K562 (cell line): ENCODE measurements around the gene SMIM29. TPM values are rescaled to one million over a fixed set of nuclear protein-coding genes. Genes with fewer than 3 reads are reported as not detected.
A peak's percentile ranks its signal among the peaks of the same experiment; 100 is the strongest.

Experiments
- CEBPB ChIP-seq: fragments of 450-650 bp; IDR thresholded peaks from 2 replicates; pipeline ENCODE4 v1.6.1; 2016; ENCODE audit warnings: missing genetic modification characterization, missing compliant biosample characterization
- CHD2 ChIP-seq: IDR thresholded peaks from 2 replicates; pipeline ENCODE4 v1.6.1; 2011; ENCODE audit warnings: low read depth, low read length
- DEAF1 ChIP-seq: fragments of 450-650 bp; formaldehyde crosslinking; IDR thresholded peaks from 2 replicates; pipeline ENCODE4 v1.4.0; 2020; ENCODE audit warnings: mild to moderate bottlenecking, moderate library complexity
- FOXA3 ChIP-seq, 2 experiments: fragments of 450-650 bp in 1 of 2; sonication (generic) in 1 of 2; formaldehyde crosslinking; IDR thresholded peaks in 1 of 2; conservative IDR thresholded peaks in 1 of 2; 2 replicates each; pipeline versions ENCODE4 v1.4.0 to v1.8.0; 2020 to 2022; ENCODE audit warnings: mild to moderate bottlenecking in 2 of 2, missing genetic modification reagents in 1 of 2
- HDAC8 ChIP-seq: fragments of 450-650 bp; IDR thresholded peaks from 2 replicates; pipeline ENCODE4 v1.6.1; 2016; ENCODE audit warnings: mild to moderate bottlenecking, missing genetic modification characterization, moderate library complexity, missing compliant biosample characterization
- HDGF ChIP-seq: fragments of 450-650 bp; IDR thresholded peaks from 2 replicates; pipeline ENCODE4 v1.6.1; 2016
- KLF1 ChIP-seq: fragments of 450-650 bp; IDR thresholded peaks from 2 replicates; pipeline ENCODE4 v1.6.1; 2016; ENCODE audit warnings: missing genetic modification characterization, missing compliant biosample characterization
- MAX ChIP-seq: sonication (generic); formaldehyde crosslinking; IDR thresholded peaks from 2 replicates; pipeline ENCODE4 v1.9.0; 2022; ENCODE audit warnings: mild to moderate bottlenecking, missing genetic modification reagents
- MTA3 ChIP-seq: fragments of 450-650 bp; formaldehyde crosslinking; IDR thresholded peaks from 2 replicates; pipeline ENCODE4 v1.6.1; 2017; ENCODE audit warnings: mild to moderate bottlenecking, borderline replicate concordance
- MYC ChIP-seq, 2 experiments: fragments of 250-450 bp in 1 of 2; sonication (Bioruptor Pico) in 1 of 2; IDR thresholded peaks; 2 replicates each; pipeline versions ENCODE4 v1.5.1 to v1.6.1; 2012 to 2021; ENCODE audit warnings: low read depth in 2 of 2, borderline replicate concordance in 1 of 2, improper control_type of control experiment in 1 of 2, low read length in 1 of 2, mild to moderate bottlenecking in 1 of 2, moderate library complexity in 1 of 2
- PURB ChIP-seq: sonication (generic); formaldehyde crosslinking; IDR thresholded peaks from 2 replicates; pipeline ENCODE4 v1.9.0; 2021; ENCODE audit warnings: low read depth, mild to moderate bottlenecking, missing genetic modification reagents
- RBM39 ChIP-seq: fragments of 200-400 bp; formaldehyde crosslinking; optimal IDR thresholded peaks from 2 replicates; pipeline ENCODE3; 2018; ENCODE audit warnings: low read depth, low read length
- RCOR1 ChIP-seq, 2 experiments: IDR thresholded peaks; 2 replicates each; pipeline ENCODE4 v1.6.1; 2012; ENCODE audit warnings: low read depth in 2 of 2, low read length in 2 of 2, borderline replicate concordance in 1 of 2, improper control_type of control experiment in 1 of 2
- SAFB ChIP-seq: fragments of 200-400 bp; formaldehyde crosslinking; IDR thresholded peaks from 2 replicates; pipeline ENCODE4 v1.6.1; 2017; ENCODE audit warnings: low read depth, low read length, borderline replicate concordance
- SMAD3 ChIP-seq: fragments of 450-650 bp; formaldehyde crosslinking; conservative IDR thresholded peaks from 2 replicates; pipeline ENCODE4 v1.4.0; 2020; ENCODE audit warnings: mild to moderate bottlenecking
- SMARCA4 ChIP-seq: fragments of 450-650 bp; IDR thresholded peaks from 2 replicates; pipeline ENCODE4 v1.6.1; 2016
- SMARCC2 ChIP-seq: fragments of 450-650 bp; IDR thresholded peaks from 2 replicates; pipeline ENCODE4 v1.6.1; 2017; ENCODE audit warnings: antibody characterized with exemption, moderate library complexity, mild to moderate bottlenecking, low read depth
- TAL1 ChIP-seq: fragments of 450-650 bp; IDR thresholded peaks from 2 replicates; pipeline ENCODE4 v1.6.1; 2016; ENCODE audit warnings: mild to moderate bottlenecking
- TCFL5 ChIP-seq: fragments of 250-450 bp; sonication (Bioruptor Pico); conservative IDR thresholded peaks from 2 replicates; pipeline ENCODE4 v1.6.1; 2021; ENCODE audit warnings: mild to moderate bottlenecking, moderate library complexity, matching md5 sums
- TEAD1 ChIP-seq, 2 experiments: fragments of 450-650 bp in 1 of 2; sonication (generic) in 1 of 2; formaldehyde crosslinking; IDR thresholded peaks; 2 replicates each; pipeline versions ENCODE4 v1.4.0 to v1.8.0; 2020 to 2022; ENCODE audit warnings: mild to moderate bottlenecking in 2 of 2, missing genetic modification reagents in 1 of 2
- TEAD4 ChIP-seq, 2 experiments: sonication (generic) in 1 of 2; formaldehyde crosslinking in 1 of 2; IDR thresholded peaks; 2 replicates each; pipeline versions ENCODE4 v1.6.1 to v1.8.0; 2012 to 2022; ENCODE audit warnings: borderline replicate concordance in 1 of 2, inconsistent platforms in 1 of 2, low read length in 1 of 2, mild to moderate bottlenecking in 1 of 2, missing genetic modification reagents in 1 of 2
- ZBTB7A ChIP-seq: IDR thresholded peaks from 2 replicates; pipeline ENCODE4 v1.6.1; 2011; ENCODE audit warnings: low read depth, mild to moderate bottlenecking, low read length, moderate library complexity, borderline replicate concordance; ENCODE audit not compliant: control insufficient read depth
- ZFPM2 ChIP-seq: fragments of 250-450 bp; sonication (Bioruptor Pico); IDR thresholded peaks from 2 replicates; pipeline ENCODE4 v1.5.1; 2022; ENCODE audit warnings: mild to moderate bottlenecking
- ZNF143 ChIP-seq: sonication (generic); formaldehyde crosslinking; IDR thresholded peaks from 2 replicates; pipeline ENCODE4 v1.9.0; 2022; ENCODE audit warnings: mild to moderate bottlenecking, missing genetic modification reagents
- polyA plus RNA-seq, 8 experiments: library from polyadenylated mRNA; depleted of rRNA in 4 of 8; stranded (reverse) in 5 of 8; unstranded in 3 of 8; fragments of >200 nt; fragmentation: Nextera tagmentation in 2 of 8; fragmentation: Illumina TruSeq in 1 of 8; extraction: Ambion mirVana in 2 of 8; extraction: Trizol in 1 of 8; gene quantifications; 2 replicates each; pipeline versions ENCODE4 v1.2.1 to v1.2.3, GENCODE V29; 2011 to 2014; ENCODE audit warnings: inconsistent platforms in 1 of 8, missing spikeins in 1 of 8
- total RNA-seq, 7 experiments: library from RNA; depleted of rRNA in 6 of 7; stranded (reverse); fragments of >200 nt in 6 of 7; fragmentation: Illumina TruSeq in 2 of 7; extraction: Trizol in 2 of 7; gene quantifications; 2 replicates each; pipeline versions ENCODE4 v1.2.1 to v1.2.3, GENCODE V29; 2011 to 2021; ENCODE audit warnings: low replicate concordance in 1 of 7
- TF ChIP-seq, protein P1 (sequence below): fragments of 250-450 bp; sonication (Bioruptor Pico); IDR thresholded peaks from 2 replicates; pipeline ENCODE4 v1.8.0; 2022; ENCODE audit warnings: moderate library complexity, mild to moderate bottlenecking, inconsistent platforms

Gene SMIM29
- total and polyA plus RNA-seq, 9 of the 15 experiments (the other 6 are each of a cell fraction or from before 2014, with no cell fraction given) = 6.5 to 36.7 (median 20.9) TPM

GRCh38 chr6:34247481-34248197 lies 1.2 kb downstream of the SMIM29 start (continued):
- 0 out of 2 replicates have a peak, but pooled peaks have one; percentile 41 for TF ChIP-seq ZNF143 (CRISPR knock-in tag)
- peak; percentile 86 for TF ChIP-seq KLF1 (tag)
- peak; percentile 7 for TF ChIP-seq RBM39
- TF ChIP-seq TEAD1 (CRISPR knock-in tag; IDR thresholded peaks at IDR 0.05) = peak; percentile 16 to 76; a peak in 2 of 4 replicates
- TF ChIP-seq SAFB = no peak
- no peak for TF ChIP-seq SMAD3 (CRISPR knock-in tag)
- TF ChIP-seq RCOR1 (IDR thresholded peaks at IDR 0.05; ENCODE audit: borderline replicate concordance in 1 of 2, low read depth in 2 of 2, low read length in 2 of 2) = peak; percentile 1 to 70; a peak in 1 of 4 replicates
- 0 out of 2 replicates have a peak, but pooled peaks have one; percentile 4 for TF ChIP-seq MYC (IDR thresholded peaks at IDR 0.05; ENCODE audit: low read depth, low read length)
- TF ChIP-seq MYC (CRISPR knock-in tag; IDR thresholded peaks at IDR 0.05; ENCODE audit: borderline replicate concordance, low read depth) = no peak
- no peak for TF ChIP-seq ZFPM2 (CRISPR knock-in tag)
- TF ChIP-seq MTA3 = peak; percentile 16; the same call in 1 of the 2 replicates
- TF ChIP-seq, protein P1, sequence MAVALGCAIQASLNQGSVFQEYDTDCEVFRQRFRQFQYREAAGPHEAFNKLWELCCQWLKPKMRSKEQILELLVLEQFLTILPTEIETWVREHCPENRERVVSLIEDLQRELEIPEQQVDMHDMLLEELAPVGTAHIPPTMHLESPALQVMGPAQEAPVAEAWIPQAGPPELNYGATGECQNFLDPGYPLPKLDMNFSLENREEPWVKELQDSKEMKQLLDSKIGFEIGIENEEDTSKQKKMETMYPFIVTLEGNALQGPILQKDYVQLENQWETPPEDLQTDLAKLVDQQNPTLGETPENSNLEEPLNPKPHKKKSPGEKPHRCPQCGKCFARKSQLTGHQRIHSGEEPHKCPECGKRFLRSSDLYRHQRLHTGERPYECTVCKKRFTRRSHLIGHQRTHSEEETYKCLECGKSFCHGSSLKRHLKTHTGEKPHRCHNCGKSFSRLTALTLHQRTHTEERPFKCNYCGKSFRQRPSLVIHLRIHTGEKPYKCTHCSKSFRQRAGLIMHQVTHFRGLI (CRISPR knock-in tag) = no peak
- TF ChIP-seq PURB = no peak
- peak; percentile 51 for TF ChIP-seq TAL1
- TF ChIP-seq SMARCC2 = no peak
- peak; percentile 55 for TF ChIP-seq SMARCA4
- TF ChIP-seq HDGF = 0 out of 2 replicates have a peak, but pooled peaks have one; percentile 29
- no peak; the same call in 1 of the 2 replicates for TF ChIP-seq TEAD4 (IDR thresholded peaks at IDR 0.05; ENCODE audit: low read length)
- 0 out of 2 replicates have a peak, but pooled peaks have one; percentile 17 for TF ChIP-seq TEAD4 (CRISPR knock-in tag; IDR thresholded peaks at IDR 0.05; ENCODE audit: borderline replicate concordance)
- TF ChIP-seq CHD2 = peak; percentile 38; the same call in 1 of the 2 replicates
- TF ChIP-seq DEAF1 (CRISPR knock-in tag) = no peak
- TF ChIP-seq FOXA3 (CRISPR knock-in tag; conservative IDR thresholded peaks at IDR 0.05 in 1 of 2, IDR thresholded peaks at IDR 0.05 in 1 of 2) = 0 out of 4 replicates have a peak, but pooled peaks of 1 of the 2 experiments have one; percentile 18
- TF ChIP-seq CEBPB (tag) = peak; percentile 85
- peak; percentile 53; the same call in 1 of the 2 replicates for TF ChIP-seq HDAC8
- no peak for TF ChIP-seq TCFL5 (CRISPR knock-in tag)
- TF ChIP-seq ZBTB7A = peak; percentile 76; the same call in 1 of the 2 replicates
- TF ChIP-seq MAX = peak; percentile 35; the same call in 1 of the 2 replicates
